K562 (cell line): ENCODE results near the gene ICAM3. TPM values are rescaled to one million over a fixed set of nuclear protein-coding genes. Genes with fewer than 3 reads are reported as not detected.

ENCODE experiments used
- BHLHE40 ChIP-seq: IDR thresholded peaks from 2 replicates; pipeline ENCODE4 v1.6.1; 2011; ENCODE audit warnings: low read length, improper control_type of control experiment
- GABPB2 ChIP-seq: fragments of 250-450 bp; sonication (Bioruptor Pico); conservative IDR thresholded peaks from 2 replicates; pipeline ENCODE4 v1.5.1; 2021; ENCODE audit warnings: mild to moderate bottlenecking
- GATAD2A ChIP-seq: fragments of 450-650 bp; IDR thresholded peaks from 2 replicates; pipeline ENCODE4 v1.6.1; 2017
- HEY1 ChIP-seq: fragments of 250-450 bp; sonication (Bioruptor Pico); IDR thresholded peaks from 2 replicates; pipeline ENCODE4 v1.5.0; 2020; ENCODE audit warnings: mild to moderate bottlenecking, moderate library complexity, borderline replicate concordance
- LEF1 ChIP-seq: fragments of 450-650 bp; IDR thresholded peaks from 2 replicates; pipeline ENCODE4 v1.6.1; 2016; ENCODE audit warnings: mild to moderate bottlenecking
- MEF2A ChIP-seq: IDR thresholded peaks from 2 replicates; pipeline ENCODE4 v1.6.1; 2011; ENCODE audit warnings: low read depth, mild to moderate bottlenecking, low read length, moderate library complexity; ENCODE audit not compliant: control insufficient read depth
- MEF2D ChIP-seq: conservative IDR thresholded peaks from 2 replicates; pipeline ENCODE4 v1.6.1; 2016; ENCODE audit warnings: low read depth, missing genetic modification characterization, missing compliant biosample characterization
- PHTF2 ChIP-seq: fragments of 250-450 bp; sonication (Bioruptor Pico); IDR thresholded peaks from 2 replicates; pipeline ENCODE4 v1.5.0; 2021; ENCODE audit warnings: mild to moderate bottlenecking
- RFX5 ChIP-seq: IDR thresholded peaks from 2 replicates; pipeline ENCODE4 v1.6.1; 2011; ENCODE audit warnings: low read depth, mild to moderate bottlenecking, improper control_type of control experiment, low read length
- SNRNP70 ChIP-seq: fragments of 200-400 bp; formaldehyde crosslinking; optimal IDR thresholded peaks from 2 replicates; pipeline ENCODE3; 2017; ENCODE audit warnings: low read depth, low read length
- TEAD2 ChIP-seq: fragments of 450-650 bp; IDR thresholded peaks from 2 replicates; pipeline ENCODE4 v1.6.1; 2016; ENCODE audit warnings: missing genetic modification characterization, control low read depth, missing compliant biosample characterization
- ZBTB7A ChIP-seq: IDR thresholded peaks from 2 replicates; pipeline ENCODE4 v1.6.1; 2011; ENCODE audit warnings: low read depth, mild to moderate bottlenecking, low read length, moderate library complexity, borderline replicate concordance; ENCODE audit not compliant: control insufficient read depth
- ZNF133 ChIP-seq: fragments of 250-450 bp; sonication (Bioruptor Pico); IDR thresholded peaks from 2 replicates; pipeline ENCODE4 v1.4.0; 2020; ENCODE audit warnings: mild to moderate bottlenecking
- ZNF197 ChIP-seq: fragments of 200-800 bp; sonication (Bioruptor generic); IDR thresholded peaks from 2 replicates; pipeline ENCODE4 v1.6.1; 2016; ENCODE audit warnings: low read depth, missing genetic modification characterization, missing compliant biosample characterization
- ZNF224 ChIP-seq: sonication (generic); formaldehyde crosslinking; IDR thresholded peaks from 2 replicates; pipeline ENCODE4 v1.8.0; 2022; ENCODE audit warnings: mild to moderate bottlenecking, missing genetic modification reagents
- ZNF584 ChIP-seq: fragments of 200-800 bp; sonication (Bioruptor generic); IDR thresholded peaks from 2 replicates; pipeline ENCODE4 v1.6.1; 2016; ENCODE audit warnings: low read depth, mild to moderate bottlenecking, missing genetic modification characterization, missing compliant biosample characterization
- ZNF668 ChIP-seq: fragments of 250-450 bp; sonication (Bioruptor Pico); IDR thresholded peaks from 2 replicates; pipeline ENCODE4 v1.8.0; 2022; ENCODE audit warnings: mild to moderate bottlenecking, inconsistent platforms
- polyA plus RNA-seq, 8 experiments: library from polyadenylated mRNA; depleted of rRNA in 4 of 8; stranded (reverse) in 5 of 8; unstranded in 3 of 8; fragments of >200 nt; fragmentation: Nextera tagmentation in 2 of 8; fragmentation: Illumina TruSeq in 1 of 8; extraction: Ambion mirVana in 2 of 8; extraction: Trizol in 1 of 8; gene quantifications; 2 replicates each; pipeline versions ENCODE4 v1.2.1 to v1.2.3, GENCODE V29; 2011 to 2014; ENCODE audit warnings: inconsistent platforms in 1 of 8, missing spikeins in 1 of 8
- total RNA-seq, 7 experiments: library from RNA; depleted of rRNA in 6 of 7; stranded (reverse); fragments of >200 nt in 6 of 7; fragmentation: Illumina TruSeq in 2 of 7; extraction: Trizol in 2 of 7; gene quantifications; 2 replicates each; pipeline versions ENCODE4 v1.2.1 to v1.2.3, GENCODE V29; 2011 to 2021; ENCODE audit warnings: low replicate concordance in 1 of 7
- TF ChIP-seq, protein P1 (sequence below): sonication (generic); formaldehyde crosslinking; IDR thresholded peaks from 2 replicates; pipeline ENCODE4 v1.8.1; 2023; ENCODE audit warnings: mild to moderate bottlenecking, missing genetic modification reagents, moderate library complexity
- TF ChIP-seq, protein P2 (sequence below): fragments of 250-450 bp; sonication (Bioruptor Pico); IDR thresholded peaks from 2 replicates; pipeline ENCODE4 v1.5.0; 2021
- TF ChIP-seq, protein P3 (sequence below): sonication (generic); formaldehyde crosslinking; IDR thresholded peaks from 2 replicates; pipeline ENCODE4 v1.8.0; 2022; ENCODE audit warnings: missing genetic modification reagents, mild to moderate bottlenecking, borderline replicate concordance
- TF ChIP-seq, protein P4 (sequence below): sonication (generic); formaldehyde crosslinking; IDR thresholded peaks from 2 replicates; pipeline ENCODE4 v1.4.0; 2020; ENCODE audit warnings: mild to moderate bottlenecking, missing genetic modification reagents

ICAM3 gene
- total and polyA plus RNA-seq, 9 of the 15 experiments (the other 6 are each of a cell fraction or from before 2014, with no cell fraction given), result 6.5 to 39.5 (median 24.2) TPM

DNA sequence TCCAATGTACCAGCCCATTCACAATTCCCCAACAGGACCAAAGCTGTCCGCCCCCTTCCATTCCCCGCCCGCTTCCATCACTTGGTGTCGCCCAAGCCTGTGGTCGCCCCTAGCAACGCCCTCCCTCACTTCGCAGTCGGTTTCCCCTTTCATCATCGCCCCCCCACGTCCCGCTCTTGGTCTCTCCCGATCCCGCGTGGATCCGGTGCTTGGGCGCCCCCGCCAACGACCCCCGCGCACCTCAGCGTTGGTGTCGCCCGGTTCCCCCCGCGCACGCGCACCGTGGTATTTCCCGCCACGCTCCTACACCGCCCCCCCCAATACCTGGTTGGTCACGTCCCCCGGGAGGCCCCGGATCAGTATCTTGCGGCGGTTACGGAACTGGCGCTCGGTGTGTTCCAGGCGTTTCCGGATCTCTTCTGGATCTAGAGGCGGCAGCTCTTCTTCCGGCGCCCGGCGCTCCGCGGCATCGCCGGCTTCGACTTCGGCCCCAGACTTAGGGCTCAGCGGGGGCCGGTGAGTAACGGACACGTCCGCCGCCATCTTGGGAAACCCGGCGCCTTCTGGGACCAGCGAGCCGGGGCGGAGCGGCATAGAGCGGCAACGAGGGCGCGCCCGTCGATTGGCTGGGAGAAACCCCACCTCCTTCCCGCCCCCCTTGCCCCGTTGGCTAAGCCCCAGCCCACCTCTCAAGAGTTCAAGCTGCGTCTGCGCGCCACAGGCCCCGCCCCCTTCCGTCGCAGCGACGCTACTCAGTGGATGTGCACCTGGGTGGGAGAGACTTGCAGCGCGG, 6.3 kb downstream of the ICAM3 start, which contains the start of gene RAVER1 (continued):
- TF ChIP-seq, protein P1, sequence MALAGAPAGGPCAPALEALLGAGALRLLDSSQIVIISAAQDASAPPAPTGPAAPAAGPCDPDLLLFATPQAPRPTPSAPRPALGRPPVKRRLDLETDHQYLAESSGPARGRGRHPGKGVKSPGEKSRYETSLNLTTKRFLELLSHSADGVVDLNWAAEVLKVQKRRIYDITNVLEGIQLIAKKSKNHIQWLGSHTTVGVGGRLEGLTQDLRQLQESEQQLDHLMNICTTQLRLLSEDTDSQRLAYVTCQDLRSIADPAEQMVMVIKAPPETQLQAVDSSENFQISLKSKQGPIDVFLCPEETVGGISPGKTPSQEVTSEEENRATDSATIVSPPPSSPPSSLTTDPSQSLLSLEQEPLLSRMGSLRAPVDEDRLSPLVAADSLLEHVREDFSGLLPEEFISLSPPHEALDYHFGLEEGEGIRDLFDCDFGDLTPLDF (CRISPR knock-in tag), result peak; percentile 78
- TF ChIP-seq ZNF197 (CRISPR knock-in tag) (no peak), LEF1 (peak; percentile 16; the same call in 1 of the 2 replicates), TEAD2 (tag) (no peak), BHLHE40 (peak; percentile 83), ZNF133 (CRISPR knock-in tag) (no peak), MEF2A (no peak), MEF2D (no peak), GABPB2 (no peak), ZNF224 (CRISPR knock-in tag) (no peak), ZNF668 (no peak), HEY1 (CRISPR knock-in tag) (no peak), ZNF584 (CRISPR knock-in tag) (no peak), SNRNP70 (no peak), RFX5 (no peak), ZBTB7A (peak; percentile 39; the same call in 1 of the 2 replicates), GATAD2A (no peak), PHTF2 (no peak)
- TF ChIP-seq, protein P2, sequence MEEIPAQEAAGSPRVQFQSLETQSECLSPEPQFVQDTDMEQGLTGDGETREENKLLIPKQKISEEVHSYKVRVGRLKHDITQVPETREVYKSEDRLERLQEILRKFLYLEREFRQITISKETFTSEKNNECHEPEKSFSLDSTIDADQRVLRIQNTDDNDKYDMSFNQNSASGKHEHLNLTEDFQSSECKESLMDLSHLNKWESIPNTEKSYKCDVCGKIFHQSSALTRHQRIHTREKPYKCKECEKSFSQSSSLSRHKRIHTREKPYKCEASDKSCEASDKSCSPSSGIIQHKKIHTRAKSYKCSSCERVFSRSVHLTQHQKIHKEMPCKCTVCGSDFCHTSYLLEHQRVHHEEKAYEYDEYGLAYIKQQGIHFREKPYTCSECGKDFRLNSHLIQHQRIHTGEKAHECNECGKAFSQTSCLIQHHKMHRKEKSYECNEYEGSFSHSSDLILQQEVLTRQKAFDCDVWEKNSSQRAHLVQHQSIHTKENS (CRISPR knock-in tag), result no peak
- TF ChIP-seq, protein P3, sequence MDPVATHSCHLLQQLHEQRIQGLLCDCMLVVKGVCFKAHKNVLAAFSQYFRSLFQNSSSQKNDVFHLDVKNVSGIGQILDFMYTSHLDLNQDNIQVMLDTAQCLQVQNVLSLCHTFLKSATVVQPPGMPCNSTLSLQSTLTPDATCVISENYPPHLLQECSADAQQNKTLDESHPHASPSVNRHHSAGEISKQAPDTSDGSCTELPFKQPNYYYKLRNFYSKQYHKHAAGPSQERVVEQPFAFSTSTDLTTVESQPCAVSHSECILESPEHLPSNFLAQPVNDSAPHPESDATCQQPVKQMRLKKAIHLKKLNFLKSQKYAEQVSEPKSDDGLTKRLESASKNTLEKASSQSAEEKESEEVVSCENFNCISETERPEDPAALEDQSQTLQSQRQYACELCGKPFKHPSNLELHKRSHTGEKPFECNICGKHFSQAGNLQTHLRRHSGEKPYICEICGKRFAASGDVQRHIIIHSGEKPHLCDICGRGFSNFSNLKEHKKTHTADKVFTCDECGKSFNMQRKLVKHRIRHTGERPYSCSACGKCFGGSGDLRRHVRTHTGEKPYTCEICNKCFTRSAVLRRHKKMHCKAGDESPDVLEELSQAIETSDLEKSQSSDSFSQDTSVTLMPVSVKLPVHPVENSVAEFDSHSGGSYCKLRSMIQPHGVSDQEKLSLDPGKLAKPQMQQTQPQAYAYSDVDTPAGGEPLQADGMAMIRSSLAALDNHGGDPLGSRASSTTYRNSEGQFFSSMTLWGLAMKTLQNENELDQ (CRISPR knock-in tag), result no peak
- TF ChIP-seq, protein P4, sequence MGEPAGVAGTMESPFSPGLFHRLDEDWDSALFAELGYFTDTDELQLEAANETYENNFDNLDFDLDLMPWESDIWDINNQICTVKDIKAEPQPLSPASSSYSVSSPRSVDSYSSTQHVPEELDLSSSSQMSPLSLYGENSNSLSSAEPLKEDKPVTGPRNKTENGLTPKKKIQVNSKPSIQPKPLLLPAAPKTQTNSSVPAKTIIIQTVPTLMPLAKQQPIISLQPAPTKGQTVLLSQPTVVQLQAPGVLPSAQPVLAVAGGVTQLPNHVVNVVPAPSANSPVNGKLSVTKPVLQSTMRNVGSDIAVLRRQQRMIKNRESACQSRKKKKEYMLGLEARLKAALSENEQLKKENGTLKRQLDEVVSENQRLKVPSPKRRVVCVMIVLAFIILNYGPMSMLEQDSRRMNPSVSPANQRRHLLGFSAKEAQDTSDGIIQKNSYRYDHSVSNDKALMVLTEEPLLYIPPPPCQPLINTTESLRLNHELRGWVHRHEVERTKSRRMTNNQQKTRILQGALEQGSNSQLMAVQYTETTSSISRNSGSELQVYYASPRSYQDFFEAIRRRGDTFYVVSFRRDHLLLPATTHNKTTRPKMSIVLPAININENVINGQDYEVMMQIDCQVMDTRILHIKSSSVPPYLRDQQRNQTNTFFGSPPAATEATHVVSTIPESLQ, result peak; percentile 63
